Right cardiac atrium (tissue), 5 donors: Measurements from ENCODE around the gene DHX32. TPM values are rescaled to one million over a fixed set of nuclear protein-coding genes. Genes with fewer than 3 reads are reported as not detected.
"Not testable (repeated sequence)": the region's sequence is repeated elsewhere in the genome, so short reads cannot be mapped to it uniquely, and the experiment has no call there.

Source experiments
- ATAC-seq, 2 donors: fragments of 200-7000 bp; cut with Tn5 transposase; one replicate each; pipeline versions ENCODE4 v1.8.0 to v1.9.1; 2020; ENCODE audit warnings: moderate library complexity in 2 of 2, mild to moderate bottlenecking in 1 of 2
- DNase-seq, 3 donors: peaks; one replicate each; pipeline ENCODE4 v3.0.0-alpha.2; 2020
- H3K27ac ChIP-seq: one replicate; pipeline ENCODE4 v1.5.1; 2013; ENCODE audit warnings: mild to moderate bottlenecking, low read length, control low read depth, moderate library complexity
- H3K27me3 ChIP-seq: one replicate; pipeline ENCODE4 v1.6.1; 2013; ENCODE audit not compliant: control insufficient read depth, insufficient read depth
- H3K4me1 ChIP-seq: one replicate; pipeline ENCODE4 v1.6.1; 2013; ENCODE audit warnings: low read length; ENCODE audit not compliant: control insufficient read depth, insufficient read depth
- H3K4me3 ChIP-seq: one replicate; pipeline ENCODE4 v1.5.1; 2013; ENCODE audit warnings: low read length, control low read depth
- H3K9me3 ChIP-seq: one replicate; pipeline ENCODE4 v1.6.1; 2013; ENCODE audit warnings: low read length; ENCODE audit not compliant: control insufficient read depth
- WGBS: extraction: QIAGEN DNeasy Blood & Tissue Kit; methylation state at CpG from one replicate; pipeline ENCODE4 v1.1.7; 2013; 5-methylcytosine and 5-hydroxymethylcytosine counted together
- intact Hi-C, 4 donors: fragments of 100-400 bp; cut with DNase I; formaldehyde crosslinking; loops; one replicate each; pipeline versions ENCODE4 v1.11.0 to v1.14.0; 2022 to 2023
- long read RNA-seq, 4 donors: library from polyadenylated mRNA; unstranded; transcript quantifications; one replicate each; pipeline ENCODE4 v2.0.0, GENCODE V29; 2020 to 2021
- polyA plus RNA-seq: library from polyadenylated mRNA; stranded (reverse); fragments of 200-250 nt; gene quantifications from one replicate; pipeline ENCODE4 v1.2.3, GENCODE V29; 2013
- total RNA-seq, 4 donors: library from RNA; stranded (reverse); fragmentation: NEBNext Ultra II Directional; extraction: Animal tissue kit (Norgen Biotek cat#: 25700); gene quantifications; one replicate each; pipeline ENCODE4 v1.2.1, GENCODE V29; 2021
- donor health status: healthy with polysubstance abuse.
- donor health status: DM: no; HTN: yes; CAD: no.
- donor health status: DM: no; HTN: no; CAD: no.
- donor health status: DM: no; HTN: yes; CAD: no; lungs with severe emphysema.
- donor health status: DM: yes; HTN: yes; CAD: no.

The DHX32 gene, protein sequence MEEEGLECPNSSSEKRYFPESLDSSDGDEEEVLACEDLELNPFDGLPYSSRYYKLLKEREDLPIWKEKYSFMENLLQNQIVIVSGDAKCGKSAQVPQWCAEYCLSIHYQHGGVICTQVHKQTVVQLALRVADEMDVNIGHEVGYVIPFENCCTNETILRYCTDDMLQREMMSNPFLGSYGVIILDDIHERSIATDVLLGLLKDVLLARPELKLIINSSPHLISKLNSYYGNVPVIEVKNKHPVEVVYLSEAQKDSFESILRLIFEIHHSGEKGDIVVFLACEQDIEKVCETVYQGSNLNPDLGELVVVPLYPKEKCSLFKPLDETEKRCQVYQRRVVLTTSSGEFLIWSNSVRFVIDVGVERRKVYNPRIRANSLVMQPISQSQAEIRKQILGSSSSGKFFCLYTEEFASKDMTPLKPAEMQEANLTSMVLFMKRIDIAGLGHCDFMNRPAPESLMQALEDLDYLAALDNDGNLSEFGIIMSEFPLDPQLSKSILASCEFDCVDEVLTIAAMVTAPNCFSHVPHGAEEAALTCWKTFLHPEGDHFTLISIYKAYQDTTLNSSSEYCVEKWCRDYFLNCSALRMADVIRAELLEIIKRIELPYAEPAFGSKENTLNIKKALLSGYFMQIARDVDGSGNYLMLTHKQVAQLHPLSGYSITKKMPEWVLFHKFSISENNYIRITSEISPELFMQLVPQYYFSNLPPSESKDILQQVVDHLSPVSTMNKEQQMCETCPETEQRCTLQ
- total RNA-seq (10 to 100 TPM; 35.6 to 42.5 (median 36.2) TPM), polyA plus RNA-seq (23.3 TPM)
- long read RNA-seq, donor 1, transcript DHX32-201 (11 exons, 3,070 nt) = major isoform, 5 of 96 reads
- long read RNA-seq, donor 1, partial matches to known transcripts = 7 of 96 reads
- long read RNA-seq, donor 1, other reads (novel, unspliced or antisense) = 84 of 96 reads
- long read RNA-seq, donor 2, partial matches to known transcripts = 1 of 49 reads
- long read RNA-seq, donor 2, other reads (novel, unspliced or antisense) = 43 of 49 reads
- long read RNA-seq, donor 3, transcript DHX32-201 (11 exons, 3,070 nt) = major isoform, 9 of 57 reads
- long read RNA-seq, donor 3, partial matches to known transcripts = 7 of 57 reads
- long read RNA-seq, donor 3, other reads (novel, unspliced or antisense) = 41 of 57 reads
- long read RNA-seq, donor 4, transcript DHX32-201 (11 exons, 3,070 nt) = major isoform, 6 of 42 reads
- long read RNA-seq, donor 4, partial matches to known transcripts = 3 of 42 reads
- long read RNA-seq, donor 4, other reads (novel, unspliced or antisense) = 33 of 42 reads

DNA sequence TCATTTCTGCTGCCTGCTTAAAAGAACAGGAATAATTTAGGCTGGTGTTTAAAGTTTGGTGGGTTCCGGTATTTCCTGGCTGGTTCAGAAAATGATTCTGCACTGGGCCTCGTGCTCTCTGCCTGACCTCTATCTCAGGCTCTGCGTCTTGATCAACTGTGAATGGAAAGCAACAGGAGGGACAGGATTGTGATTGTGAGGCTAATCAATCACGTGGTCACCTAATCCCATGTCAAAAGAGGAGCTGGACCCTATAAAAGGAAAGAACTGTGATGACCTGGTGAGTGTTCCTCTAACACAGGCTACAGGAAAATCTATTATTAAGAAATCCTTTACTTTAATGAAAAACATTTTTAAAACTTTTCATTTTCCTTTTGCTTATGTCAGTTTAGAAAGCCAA lies at the start of gene DHX32:
Gene DHX32 (minus strand): TSS at position 101 of the 400 bp plus-strand sequence. CDS start 468 bp downstream, outside the sequence.
- Histone ChIP-seq H3K27me3 (no peaks in the 10 kb centered on the region), H3K4me3 (peak within 1 kb of the TSS; percentile 15), H3K9me3 (no peaks in the 10 kb centered on the region), H3K27ac (peak within 1 kb of the TSS; percentile 58), H3K4me1 (peaks cover 10% of the 10 kb centered on the region)
- 47% methylated on average over 4 of the region's 4 CpGs for WGBS
- ATAC-seq (peak; percentile 32 to 45), DNase-seq (no peak)
- intact Hi-C loops = no loop called here

DNA sequence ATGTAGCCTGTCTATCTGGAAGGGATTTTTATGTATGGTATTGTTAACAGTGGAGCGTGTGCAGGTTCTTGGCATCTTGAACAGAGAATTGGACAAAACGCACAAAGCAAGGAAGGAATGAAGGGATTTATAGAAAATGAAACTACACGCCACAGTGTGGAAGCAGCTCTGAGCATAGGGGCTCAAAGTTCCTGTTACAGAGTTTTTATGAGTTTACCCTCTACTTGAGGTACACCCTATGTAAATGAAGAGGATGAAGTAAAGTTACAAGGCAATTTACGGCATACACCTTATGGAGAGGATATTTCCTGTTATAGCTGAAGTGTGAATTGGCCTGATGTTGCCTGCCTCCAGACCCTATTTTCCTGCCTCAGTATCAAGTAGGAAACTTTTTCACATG lies 48.5 kb upstream of the DHX32 start:
- intact Hi-C loops = no loop called here

DNA sequence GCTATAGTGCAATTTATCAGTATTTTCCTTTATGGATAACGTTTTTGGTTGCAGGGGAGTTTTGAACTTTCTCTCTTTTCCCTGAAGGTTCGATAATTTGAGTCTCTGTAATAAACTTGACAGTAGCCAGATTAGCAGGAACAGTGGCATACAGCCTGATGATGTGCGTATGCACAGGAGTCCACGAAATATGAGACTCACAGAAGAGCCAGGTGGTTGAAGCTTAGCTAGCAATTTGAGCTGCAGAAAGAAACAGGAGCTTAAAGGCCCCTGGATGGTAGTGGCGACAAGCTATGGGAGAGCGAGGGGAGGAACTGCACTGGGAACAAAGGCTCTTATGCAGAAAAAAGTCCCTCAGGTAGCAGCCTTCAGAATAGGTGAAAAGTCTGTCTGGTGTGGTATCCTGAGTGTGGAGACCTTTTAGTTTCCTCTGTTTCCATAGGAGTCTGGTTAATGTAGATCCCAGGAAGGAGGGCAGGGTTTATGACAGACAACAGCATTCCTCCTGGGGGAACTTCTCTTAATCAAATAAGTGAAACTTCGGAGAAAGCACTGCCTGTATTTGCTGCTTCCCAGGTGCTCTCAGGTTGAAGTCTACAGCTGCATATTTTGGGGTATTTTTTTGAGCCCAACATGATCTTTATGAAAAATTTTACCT lies 48.0 kb upstream of the DHX32 start:
- WGBS = 83% methylated on average over 7 of the region's 7 CpGs
- H3K27me3 ChIP-seq = no peaks in the 10 kb centered on the region
- no peak overlapping the region for H3K4me3 ChIP-seq
- intact Hi-C loops = no loop called here
- ATAC-seq (no peak), DNase-seq (no peak)
- H3K4me1 ChIP-seq = no peaks in the 10 kb centered on the region
- no peaks in the 10 kb centered on the region for H3K9me3 ChIP-seq
- no peak overlapping the region for H3K27ac ChIP-seq

More for the DNA sequence above, 48.5 kb upstream of the DHX32 start:
- Histone ChIP-seq H3K9me3 (no peaks in the 10 kb centered on the region), H3K27me3 (no peaks in the 10 kb centered on the region), H3K4me1 (no peaks in the 10 kb centered on the region), H3K4me3 (no peak overlapping the region), H3K27ac (no peak overlapping the region)
- 91% methylated on average over 4 of the region's 4 CpGs for WGBS
- no peak for DNase-seq
- no peak for ATAC-seq

DNA sequence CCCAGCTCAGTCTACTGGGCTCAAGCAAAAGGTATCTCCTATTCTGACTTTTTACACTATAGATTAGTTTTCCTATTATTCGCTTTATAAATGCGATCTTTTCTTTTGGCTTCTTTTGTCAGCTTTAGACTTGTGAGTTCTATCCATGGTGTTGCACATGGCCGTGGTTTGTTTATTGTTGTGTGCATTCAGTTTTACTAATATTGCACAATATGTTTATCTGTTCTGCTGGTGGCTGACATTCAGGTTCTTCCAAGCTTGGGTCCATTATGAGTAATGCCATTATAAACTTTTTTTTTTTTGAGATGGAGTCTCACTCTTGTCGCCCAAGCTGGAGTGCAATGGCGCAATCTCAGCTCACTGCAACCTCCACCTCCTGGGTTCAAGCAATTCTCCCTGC lies 46.2 kb upstream of the DHX32 start:
- ATAC-seq, H3K4me1 ChIP-seq, H3K4me3 ChIP-seq, H3K27me3 ChIP-seq, H3K9me3 ChIP-seq, intact Hi-C loops, H3K27ac ChIP-seq, DNase-seq: not testable (repeated sequence)
- WGBS = 88% methylated on average over 5 of the region's 5 CpGs

DNA sequence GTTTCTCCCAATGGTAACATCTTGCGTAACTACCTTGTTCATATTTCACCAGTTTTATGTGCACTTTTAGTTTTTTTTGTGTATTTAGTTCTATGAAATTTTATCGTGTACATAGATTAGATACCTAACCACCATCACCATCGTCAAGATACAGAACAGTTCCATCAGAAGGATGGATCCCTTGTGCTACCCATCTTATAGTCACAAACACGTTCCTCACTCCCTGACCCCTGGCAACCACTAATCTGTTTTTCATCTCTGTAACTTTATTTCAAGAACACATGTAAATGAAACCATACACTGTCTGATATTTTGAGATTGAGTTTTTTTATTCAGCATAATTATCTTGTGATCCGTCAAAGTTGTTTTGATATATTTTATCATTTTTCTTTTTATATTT lies 45.2 kb upstream of the DHX32 start:
- intact Hi-C loops = no loop called here
- DNase-seq (no peak), ATAC-seq (peak in 1 of 2 donors; percentile 59)
- no peaks in the 10 kb centered on the region for H3K9me3 ChIP-seq
- H3K27ac ChIP-seq = no peak overlapping the region
- WGBS = 60% methylated on average over 5 of the region's 5 CpGs
- no peaks in the 10 kb centered on the region for H3K4me1 ChIP-seq
- no peak overlapping the region for H3K4me3 ChIP-seq
- H3K27me3 ChIP-seq = no peaks in the 10 kb centered on the region

DNA sequence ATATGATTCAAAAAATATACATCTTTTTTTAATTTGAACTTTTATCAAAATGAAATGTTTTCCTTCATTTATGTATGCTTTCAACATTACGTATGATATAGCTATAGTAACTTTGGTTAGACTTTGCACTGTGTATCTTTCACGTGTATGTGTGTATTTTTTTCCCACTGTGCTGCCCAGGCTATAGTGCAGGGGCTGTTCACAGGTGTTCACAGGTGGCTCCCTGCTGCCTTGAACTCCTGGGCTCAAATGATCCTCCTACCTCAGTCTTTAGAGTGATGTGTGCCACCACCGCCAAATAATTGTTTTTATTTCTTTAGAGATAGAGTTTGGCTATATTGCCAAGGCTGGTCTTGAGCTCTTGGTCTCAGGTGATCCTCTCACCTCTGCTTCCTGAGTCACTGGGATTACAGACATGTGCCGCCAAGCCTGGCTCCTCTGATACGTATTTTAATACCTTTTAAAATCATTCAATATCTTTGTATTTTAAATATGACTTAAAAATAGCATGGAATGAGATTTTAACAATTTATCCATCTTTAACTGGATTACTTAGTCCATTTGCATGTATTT lies 44.3 kb upstream of the DHX32 start:
- DNase-seq = no peak
- no peaks in the 10 kb centered on the region for H3K9me3 ChIP-seq
- no peak overlapping the region for H3K27ac ChIP-seq
- ATAC-seq = no peak
- H3K27me3 ChIP-seq = no peaks in the 10 kb centered on the region
- intact Hi-C loops = no loop called here
- no peaks in the 10 kb centered on the region for H3K4me1 ChIP-seq
- WGBS = 81% methylated on average over 5 of the region's 5 CpGs
- H3K4me3 ChIP-seq = no peak overlapping the region

DNA sequence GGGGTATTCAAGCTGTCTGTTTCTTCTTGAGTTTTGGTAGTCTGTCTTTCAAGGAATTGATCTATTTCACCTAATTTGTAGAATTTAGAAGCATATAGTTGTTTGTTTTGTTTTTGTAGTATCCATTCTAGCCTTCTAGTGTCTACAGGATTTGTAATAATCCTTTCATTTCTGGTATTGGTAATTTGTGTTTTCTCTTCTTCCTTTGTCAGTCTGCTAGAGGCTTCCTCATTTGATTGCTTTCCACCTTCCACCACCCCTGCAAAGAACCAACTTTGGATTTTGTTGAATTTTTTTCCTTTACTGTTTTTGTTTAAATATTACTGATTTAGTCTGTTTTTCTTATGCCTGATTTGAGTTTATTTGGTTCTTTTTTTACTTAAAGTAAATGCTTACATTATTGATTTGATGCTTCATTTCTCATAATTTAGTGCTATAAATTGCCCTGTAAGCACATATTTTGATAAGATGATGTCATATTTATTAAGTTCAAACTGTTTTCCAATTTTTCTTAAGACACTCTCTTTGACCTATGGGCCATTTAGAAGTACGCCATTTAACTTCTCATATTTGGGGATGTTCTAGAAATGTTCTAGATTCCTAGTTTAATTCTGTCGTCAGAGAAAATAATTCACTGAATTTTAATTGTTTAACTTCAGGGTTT lies 40.7 kb upstream of the DHX32 start:
- WGBS = 96% methylated on average over 2 of the region's 2 CpGs
- H3K4me3 ChIP-seq, H3K9me3 ChIP-seq, ATAC-seq, DNase-seq, intact Hi-C loops, H3K27me3 ChIP-seq, H3K4me1 ChIP-seq, H3K27ac ChIP-seq: not testable (repeated sequence)

DNA sequence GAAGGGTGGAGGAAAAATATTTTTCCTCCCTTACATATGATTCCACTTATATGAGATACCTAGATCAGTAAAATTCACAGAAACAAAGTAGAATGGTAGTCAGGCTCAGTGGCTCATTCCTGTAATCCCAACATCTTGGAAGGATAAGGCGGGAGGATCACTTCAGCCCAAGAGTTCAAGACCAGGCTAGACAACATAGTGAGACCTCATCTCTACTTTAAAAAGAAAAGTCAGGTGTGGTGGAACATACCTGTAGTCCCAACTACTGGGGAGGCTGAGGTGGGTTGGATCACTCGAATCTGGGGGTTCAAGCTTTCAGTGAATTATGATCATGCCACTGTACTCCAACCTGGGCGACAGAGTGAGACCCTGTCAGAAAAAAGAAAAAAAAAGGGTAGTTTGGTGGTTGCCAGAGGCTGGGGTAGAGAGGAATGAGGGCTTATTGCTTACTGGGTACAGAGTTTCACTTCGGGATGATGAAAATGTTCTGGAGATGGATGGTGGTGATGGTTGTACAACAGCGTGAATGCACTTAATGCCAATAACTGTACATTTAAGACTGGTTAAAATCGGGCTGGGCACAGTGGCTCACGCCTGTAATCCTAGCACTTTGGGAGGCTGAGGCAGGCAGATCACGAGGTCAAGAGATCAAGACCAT lies 36.7 kb upstream of the DHX32 start:
- 90% methylated on average over 8 of the region's 8 CpGs for WGBS
- H3K4me3 ChIP-seq, H3K4me1 ChIP-seq, intact Hi-C loops, DNase-seq, H3K9me3 ChIP-seq, H3K27ac ChIP-seq, H3K27me3 ChIP-seq: not testable (repeated sequence)
- ATAC-seq = peak in 1 of 2 donors; percentile 40

DNA sequence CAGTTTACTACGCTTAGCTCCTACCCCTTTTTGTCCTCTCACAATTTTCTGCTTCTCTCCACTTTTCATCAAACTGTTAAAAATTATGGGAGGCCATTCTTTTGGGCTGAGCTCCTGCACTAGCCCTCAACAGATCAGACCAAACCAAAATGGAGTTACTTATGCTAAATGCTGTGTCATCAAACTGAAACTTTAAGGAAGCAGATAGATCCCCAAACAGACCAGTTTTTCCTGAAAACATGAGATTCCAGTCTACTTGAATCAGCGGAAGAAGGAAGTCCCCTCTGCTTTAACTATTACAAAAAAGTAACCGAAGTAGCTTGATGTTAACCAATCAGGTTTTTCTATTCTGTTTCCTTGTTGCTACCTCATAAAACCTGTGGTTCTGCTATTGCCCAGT lies 35.9 kb upstream of the DHX32 start:
- no peak for ATAC-seq
- Histone ChIP-seq H3K4me1 (no peaks in the 10 kb centered on the region), H3K27ac (no peak overlapping the region), H3K27me3 (no peaks in the 10 kb centered on the region), H3K4me3 (no peak overlapping the region), H3K9me3 (no peaks in the 10 kb centered on the region)
- DNase-seq = no peak
- 63% methylated on average over 3 of the region's 3 CpGs for whole genome bisulfite sequencing
- intact Hi-C loops = no loop called here
